ENCODE data around the gene BCL3. TPM values are rescaled to one million over a fixed set of nuclear protein-coding genes. Genes with fewer than 3 reads are reported as not detected.

Gene BCL3
- total RNA-seq, 1 experiment from 2014 or later = 7.8 TPM

GRCh38 chr19:44772959-44773358 lies 24.5 kb downstream of the BCL3 start:
- peaks cover 32% of the 10 kb centered on the region for H3K27me3 Mint-ChIP-seq (ENCODE audit: low read depth)
- ATAC-seq = no peak
- POLR2A ChIA-PET = no interaction called here

GRCh38 chr19:44775676-44776240 lies 27.2 kb downstream of the BCL3 start:
- ChIA-PET POLR2A (interaction anchor here (0.7 to 1.6 kb wide), 2 partner anchors 18 to 182 kb away, joined by 6 read pairs; no protein-coding TSS in a partner anchor), CTCF (interaction anchor here (0.6 to 9.8 kb wide), 5 partner anchors 9 to 119 kb away, joined by 3 to 548 read pairs (median 6); no protein-coding TSS in a partner anchor)
- peaks cover 17% of the 10 kb centered on the region for H3K27me3 Mint-ChIP-seq (ENCODE audit: low read depth)
- no peak for ATAC-seq
- H3K4me1 Mint-ChIP-seq = peaks cover 10% of the 10 kb centered on the region
- TF ChIP-seq GRHL2 (CRISPR knock-in tag; IDR thresholded peaks at IDR 0.05; ENCODE audit: insufficient replicate concordance, severe bottlenecking) = no peak
- H3K9me3 Mint-ChIP-seq = no peaks in the 10 kb centered on the region
- DNase-seq (ENCODE audit: low spot score) = no peak
- no peak overlapping the region for H3K4me3 Mint-ChIP-seq
- no peaks in the 10 kb centered on the region for H3K36me3 Mint-ChIP-seq
- H3K27ac Mint-ChIP-seq = no peak overlapping the region

More at GRCh38 chr19:44772959-44773358, 24.5 kb downstream of the BCL3 start:
- peaks cover 12% of the 10 kb centered on the region for H3K9me3 Mint-ChIP-seq
- H3K4me3 Mint-ChIP-seq = no peak overlapping the region
- no peak for TF ChIP-seq ZNF138 (CRISPR knock-in tag; conservative IDR thresholded peaks at IDR 0.05)
- TF ChIP-seq AFF4 (CRISPR knock-in tag; IDR thresholded peaks at IDR 0.05; ENCODE audit: borderline replicate concordance) = no peak
- no peak for TF ChIP-seq FOXP1 (CRISPR knock-in tag; IDR thresholded peaks at IDR 0.05; ENCODE audit: borderline replicate concordance)
- no peak for TF ChIP-seq ZNF121 (CRISPR knock-in tag; IDR thresholded peaks at IDR 0.05)
- peaks cover 4% of the 10 kb centered on the region; the same call in 1 of the 2 replicates for H3K36me3 Mint-ChIP-seq
- no peak for DNase-seq (ENCODE audit: low spot score)
- CTCF ChIA-PET = interaction anchor here (0.7 to 9.8 kb wide), 7 partner anchors 11 to 83 kb away, joined by 3 to 548 read pairs (median 4); no protein-coding TSS in a partner anchor
- H3K4me1 Mint-ChIP-seq = peaks cover 11% of the 10 kb centered on the region
- no peak overlapping the region for H3K27ac Mint-ChIP-seq

- no peak overlapping the region for H3K4me3 Mint-ChIP-seq
- ATAC-seq = 0 out of 2 replicates have a peak, but pooled peaks have one; percentile 7
- H3K36me3 Mint-ChIP-seq = no peaks in the 10 kb centered on the region
- peaks cover 7% of the 10 kb centered on the region for H3K4me1 Mint-ChIP-seq
- no peaks in the 10 kb centered on the region for H3K9me3 Mint-ChIP-seq
- ChIA-PET POLR2A (interaction anchor here (0.5 to 1.6 kb wide), 4 partner anchors 19 to 49 kb away, joined by 3 to 6 read pairs (median 4); no protein-coding TSS in a partner anchor), CTCF (interaction anchor here (0.6 to 9.8 kb wide), 6 partner anchors 8 to 120 kb away, joined by 3 to 548 read pairs (median 4); no protein-coding TSS in a partner anchor)
- DNase-seq (ENCODE audit: low spot score) = peak; percentile 32
- 0 out of 2 replicates have a peak overlapping the region, but pooled peaks have one; percentile 6 for H3K27ac Mint-ChIP-seq
- H3K27me3 Mint-ChIP-seq (ENCODE audit: low read depth) = peaks cover 17% of the 10 kb centered on the region
- TF ChIP-seq TCF7 (CRISPR knock-in tag; IDR thresholded peaks at IDR 0.05; ENCODE audit: low read depth) (no peak), HMGA2 (CRISPR knock-in tag; IDR thresholded peaks at IDR 0.05) (no peak), FOXJ3 (CRISPR knock-in tag; IDR thresholded peaks at IDR 0.05; ENCODE audit: borderline replicate concordance) (no peak), ARID4B (CRISPR knock-in tag; IDR thresholded peaks at IDR 0.05; ENCODE audit: borderline replicate concordance) (no peak), NFYB (CRISPR knock-in tag; conservative IDR thresholded peaks at IDR 0.05; ENCODE audit: low read depth) (no peak), SMAD3 (CRISPR knock-in tag; IDR thresholded peaks at IDR 0.05; ENCODE audit: borderline replicate concordance) (no peak), RORB (CRISPR knock-in tag; IDR thresholded peaks at IDR 0.05) (no peak), ZNF671 (CRISPR knock-in tag; IDR thresholded peaks at IDR 0.05) (no peak), ZNF121 (CRISPR knock-in tag; IDR thresholded peaks at IDR 0.05) (no peak), SP1 (CRISPR knock-in tag; conservative IDR thresholded peaks at IDR 0.05) (no peak), ZNF512 (CRISPR knock-in tag; IDR thresholded peaks at IDR 0.05; ENCODE audit: borderline replicate concordance) (no peak), NR3C1 (CRISPR knock-in tag; conservative IDR thresholded peaks at IDR 0.05; ENCODE audit: low read depth) (no peak), KAT7 (CRISPR knock-in tag; IDR thresholded peaks at IDR 0.05; ENCODE audit: borderline replicate concordance) (no peak), ESRRA (CRISPR knock-in tag; IDR thresholded peaks at IDR 0.05; ENCODE audit: borderline replicate concordance) (no peak), MAX (CRISPR knock-in tag; IDR thresholded peaks at IDR 0.05) (no peak)
Observed at GRCh38 chr19:44776402-44777096, 28.0 kb downstream of the BCL3 start.

All from WTC11 (cell line).